GM12891 (cell line): Measurements from ENCODE around the gene ENHO.

Experiments
- DNase-seq: peaks from one replicate; pipeline ENCODE4 v3.0.0; 2011; ENCODE audit warnings: low spot score; ENCODE audit not compliant: insufficient read length
- FAIRE-seq: peaks from 2 replicates; lab custom pipeline; 2011; peaks lifted over from hg19 to GRCh38; lab: Jason Lieb, UNC
- PAX5 ChIP-seq: IDR thresholded peaks from 2 replicates; pipeline ENCODE4 v1.6.1; 2011; ENCODE audit warnings: low read length, moderate library complexity, mild to moderate bottlenecking; ENCODE audit not compliant: insufficient read depth, severe bottlenecking
- POLR2A ChIP-seq: IDR thresholded peaks from 2 replicates; pipeline ENCODE4 v1.6.1; 2011; ENCODE audit warnings: low read depth, low read length, control low read depth
- POLR2AphosphoS5 ChIP-seq: IDR thresholded peaks from 2 replicates; pipeline ENCODE4 v1.6.1; 2011; ENCODE audit warnings: low read depth, low read length, control low read depth
- POU2F2 ChIP-seq: IDR thresholded peaks from 2 replicates; pipeline ENCODE4 v1.6.1; 2011; ENCODE audit warnings: low read depth, mild to moderate bottlenecking, control low read depth, low read length, moderate library complexity
- SPI1 ChIP-seq: IDR thresholded peaks from 2 replicates; pipeline ENCODE4 v1.6.1; 2011; ENCODE audit warnings: low read depth, low read length, control low read depth
- TAF1 ChIP-seq: IDR thresholded peaks from 2 replicates; pipeline ENCODE4 v1.6.1; 2011; ENCODE audit warnings: low read depth, low read length, control low read depth

ENHO gene

DNA sequence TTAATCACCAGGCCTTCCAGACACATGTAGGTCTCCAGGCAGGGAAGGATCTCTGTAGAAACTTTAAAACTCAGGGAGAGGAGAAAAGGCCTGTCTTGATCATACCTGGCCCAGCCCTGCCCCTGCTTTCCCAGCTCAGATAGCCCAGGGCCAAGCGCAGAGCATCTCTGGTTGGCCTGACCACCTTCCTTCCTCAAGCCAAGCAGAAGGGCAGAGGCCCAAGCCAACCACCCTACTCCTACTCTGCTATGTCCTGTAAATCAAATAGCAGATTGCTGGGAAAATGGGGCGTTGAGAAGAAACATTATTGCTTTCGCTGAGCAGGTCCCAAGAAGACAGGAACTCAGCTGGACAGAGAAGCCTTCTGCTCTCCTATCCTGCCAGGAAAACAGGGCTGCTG, 14.3 kb downstream of the ENHO start:
- TF ChIP-seq POU2F2, result no peak
- no peak for TF ChIP-seq SPI1
- no peak for TF ChIP-seq POLR2A
- no peak for TF ChIP-seq TAF1
- TF ChIP-seq PAX5, result no peak
- no peak for TF ChIP-seq POLR2AphosphoS5
- DNase-seq (no peak), FAIRE-seq (no peak)

DNA sequence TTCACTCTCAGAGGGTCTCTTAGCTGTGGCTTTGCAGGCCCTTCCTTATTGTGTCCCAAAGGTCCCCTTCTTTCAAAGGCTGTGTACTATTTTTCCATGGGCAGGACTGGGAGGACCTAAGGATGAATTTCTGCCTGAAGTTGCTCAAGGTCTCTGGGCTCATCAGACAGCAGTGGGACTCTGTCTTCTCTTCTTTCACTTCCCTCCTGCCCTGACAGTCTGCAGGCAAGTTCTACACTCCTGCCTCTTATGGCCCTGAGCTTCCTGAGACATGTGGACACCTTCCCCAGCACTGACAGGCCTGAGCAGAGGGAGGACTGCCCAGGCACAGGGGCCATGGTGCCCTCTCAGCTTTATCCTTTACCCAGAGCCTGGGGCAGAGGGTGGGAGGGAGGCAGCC, 14.8 kb downstream of the ENHO start:
- TF ChIP-seq POLR2AphosphoS5 (no peak), SPI1 (peak; percentile 71)

DNA sequence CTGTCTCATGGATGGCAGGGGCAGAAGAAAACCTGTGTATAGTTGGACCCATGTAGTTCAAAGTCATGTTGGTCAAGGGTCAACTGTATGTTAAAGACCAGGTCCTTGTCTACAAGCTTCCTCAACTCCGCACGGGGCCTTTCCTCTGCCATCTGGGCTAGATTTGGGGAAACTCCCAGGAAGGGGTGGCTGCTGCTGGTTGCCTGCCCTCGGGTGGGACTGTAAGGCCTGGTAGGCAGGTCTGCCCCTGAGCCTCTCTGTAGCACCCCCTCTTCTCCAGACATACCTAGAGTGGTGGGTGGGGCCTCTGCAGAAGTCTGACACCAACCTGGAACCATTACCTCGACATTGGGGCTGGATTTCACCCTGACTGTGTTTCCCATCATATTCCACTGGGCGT, 15.2 kb downstream of the ENHO start:
- TF ChIP-seq TAF1, result no peak
- TF ChIP-seq POLR2AphosphoS5, result no peak
- TF ChIP-seq PAX5, result no peak
- no peak for TF ChIP-seq POLR2A
- TF ChIP-seq POU2F2, result no peak
- TF ChIP-seq SPI1, result no peak
- DNase-seq (no peak), FAIRE-seq (no peak)

More for the DNA sequence above, 14.8 kb downstream of the ENHO start:
- DNase-seq (no peak), FAIRE-seq (no peak)

DNA sequence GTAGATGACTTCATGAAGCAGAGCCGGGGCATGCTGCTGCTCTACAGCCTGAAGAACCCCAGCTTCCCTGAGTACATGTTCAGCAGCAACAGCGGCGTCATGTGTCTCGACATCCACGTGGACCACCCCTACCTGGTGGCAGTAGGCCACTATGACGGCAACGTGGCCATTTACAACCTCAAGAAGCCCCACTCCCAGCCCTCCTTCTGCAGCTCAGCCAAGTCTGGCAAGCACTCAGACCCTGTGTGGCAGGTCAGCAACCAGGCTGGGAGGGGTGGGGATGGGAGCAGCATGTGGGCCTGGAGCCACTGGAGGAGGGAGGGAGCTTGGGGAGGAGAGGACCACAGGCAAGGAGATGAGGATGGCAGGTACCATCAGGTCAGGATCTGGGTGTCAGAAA, 16.2 kb downstream of the ENHO start:
- FAIRE-seq, result no peak
- DNase-seq, result no peak
- TF ChIP-seq POU2F2, result no peak
- no peak for TF ChIP-seq TAF1
- TF ChIP-seq PAX5, result no peak
- no peak for TF ChIP-seq POLR2A
- no peak for TF ChIP-seq POLR2AphosphoS5
- TF ChIP-seq SPI1, result no peak

DNA sequence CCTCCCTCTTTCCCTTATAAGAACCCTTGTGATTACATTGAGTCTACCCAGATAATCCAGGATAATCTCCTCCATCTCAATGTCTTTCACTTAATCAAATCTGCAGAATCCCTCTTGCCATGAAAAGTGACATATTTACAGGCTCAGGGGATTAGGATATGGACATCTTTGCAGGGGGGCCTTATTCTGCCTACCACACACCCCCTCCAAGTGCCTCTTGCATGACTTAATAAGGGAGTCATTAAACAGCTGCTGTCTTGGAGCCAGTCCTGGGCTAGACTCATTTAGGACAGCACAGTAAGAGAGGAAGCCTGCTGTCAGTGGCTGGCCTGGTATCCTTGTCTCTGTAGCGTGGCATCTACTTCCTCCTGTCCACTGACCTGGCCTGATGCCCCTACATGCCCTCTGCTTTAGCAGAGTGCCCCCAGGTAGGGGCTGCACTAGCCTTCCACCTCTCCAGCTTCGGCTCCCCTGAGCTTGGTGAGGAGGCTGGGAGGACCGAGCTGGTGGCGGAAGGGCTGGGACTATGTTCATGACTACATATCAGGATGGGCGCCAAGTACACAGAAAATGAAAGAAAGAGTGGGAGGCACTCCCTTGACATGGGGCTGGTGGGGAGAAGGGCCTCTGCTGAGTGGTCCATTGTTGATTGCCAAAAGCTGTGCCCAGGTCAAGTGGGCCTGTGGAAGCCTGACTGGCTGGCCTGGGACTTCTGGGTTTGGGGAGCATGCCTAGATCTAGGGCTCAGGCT, 17.2 kb downstream of the ENHO start:
- FAIRE-seq (no peak), DNase-seq (no peak)
- no peak for TF ChIP-seq POLR2A
- TF ChIP-seq TAF1, result no peak
- TF ChIP-seq POLR2AphosphoS5, result no peak
- TF ChIP-seq POU2F2, result no peak
- TF ChIP-seq PAX5, result no peak
- no peak for TF ChIP-seq SPI1

DNA sequence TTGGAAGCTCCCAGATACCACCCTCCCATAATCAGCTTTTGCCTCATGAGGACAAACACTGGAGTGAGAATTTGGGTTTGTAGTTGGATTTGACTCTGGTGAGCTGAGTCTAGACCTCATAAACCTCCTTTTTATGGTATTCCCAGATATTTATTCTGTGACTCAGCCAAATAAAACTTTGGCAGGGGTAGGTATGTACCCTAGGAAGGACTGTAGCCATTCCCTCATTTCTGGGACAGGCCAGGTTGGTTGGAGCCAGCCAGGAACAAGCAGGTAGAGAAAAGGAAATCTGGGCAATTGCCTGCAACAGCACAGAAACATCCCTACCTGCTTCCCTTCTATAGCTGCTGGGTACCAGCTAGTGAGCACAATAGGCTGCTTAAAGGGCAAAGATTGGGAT, 19.4 kb downstream of the ENHO start:
- no peak for TF ChIP-seq PAX5

DNA sequence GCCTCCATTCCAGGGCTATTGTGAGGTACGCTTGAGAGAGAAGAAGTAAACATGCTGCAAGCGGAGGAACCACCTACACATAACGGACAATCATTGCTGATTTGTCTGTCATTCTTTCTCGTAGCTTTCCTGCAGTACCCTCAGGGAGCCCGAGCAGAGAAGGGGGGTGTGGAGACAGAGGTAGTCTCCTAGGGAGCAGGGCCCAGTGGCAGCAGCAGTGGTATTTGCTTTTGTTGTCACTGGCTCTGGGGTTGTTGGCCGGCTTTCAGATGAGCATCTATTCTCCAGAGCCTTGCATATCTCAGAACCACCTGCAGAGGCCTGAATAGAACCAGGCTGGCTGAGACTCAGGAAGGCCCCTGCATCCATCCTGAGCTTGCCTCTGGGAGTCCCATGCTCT, 19.9 kb downstream of the ENHO start:
- no peak for TF ChIP-seq TAF1
- TF ChIP-seq POLR2A, result no peak
- no peak for TF ChIP-seq PAX5
- no peak for TF ChIP-seq POLR2AphosphoS5
- TF ChIP-seq POU2F2, result no peak
- no peak for TF ChIP-seq SPI1
- FAIRE-seq, result no peak
- DNase-seq, result no peak

More for the DNA sequence above, 19.4 kb downstream of the ENHO start:
- FAIRE-seq, result no peak
- no peak for DNase-seq

DNA sequence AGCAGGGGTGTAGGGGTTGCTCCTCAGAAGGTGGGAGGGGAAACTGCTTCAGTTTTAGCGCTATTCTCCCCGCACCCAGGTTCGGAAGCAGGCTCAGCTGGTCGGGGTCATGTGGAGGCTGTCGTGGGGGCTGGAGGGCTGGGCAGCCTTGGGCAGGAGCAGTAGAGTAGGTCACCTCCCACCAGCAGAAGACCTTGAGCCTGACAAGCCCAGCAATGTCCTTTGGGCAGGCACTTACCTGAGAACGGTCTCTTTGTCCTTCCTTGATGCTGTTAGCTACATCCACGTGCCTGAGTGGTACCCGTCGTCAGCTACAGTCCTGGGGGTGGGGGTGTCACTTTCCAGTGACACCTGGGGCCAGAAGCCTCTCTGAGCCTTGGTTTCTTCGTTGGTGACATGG, 20.3 kb downstream of the ENHO start:
- FAIRE-seq (no peak), DNase-seq (no peak)
- TF ChIP-seq TAF1 (no peak), SPI1 (no peak), POLR2A (no peak), POLR2AphosphoS5 (no peak), PAX5 (no peak), POU2F2 (no peak)

DNA sequence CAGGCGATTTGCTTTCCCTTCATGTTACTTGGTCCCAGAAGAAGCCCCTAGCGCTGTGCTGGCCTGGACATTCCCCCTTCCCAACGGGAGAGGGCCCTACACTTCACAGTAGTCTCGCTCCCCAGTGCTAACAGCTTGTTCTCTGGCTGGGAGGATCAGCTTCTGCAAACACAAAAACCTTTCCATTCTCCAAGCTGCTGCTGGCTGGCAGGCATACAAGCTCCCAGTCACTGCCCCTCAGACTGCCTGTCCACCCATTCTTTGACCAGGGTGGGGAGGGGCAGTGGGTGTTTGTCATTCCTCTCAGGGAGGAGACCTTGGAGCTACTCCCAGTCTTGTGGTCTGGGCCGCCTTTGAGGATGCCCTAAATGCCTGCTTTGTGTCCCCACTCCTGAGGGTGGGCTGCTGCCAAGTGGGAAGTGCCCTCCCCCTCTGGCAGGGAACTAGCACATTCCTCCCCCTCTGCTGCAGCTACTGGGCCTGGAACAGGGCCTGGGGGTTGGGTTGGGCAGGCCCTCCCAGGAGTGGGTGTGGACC, 20.8 kb downstream of the ENHO start:
- DNase-seq, result no peak
- TF ChIP-seq TAF1, result no peak
- FAIRE-seq, result no peak

DNA sequence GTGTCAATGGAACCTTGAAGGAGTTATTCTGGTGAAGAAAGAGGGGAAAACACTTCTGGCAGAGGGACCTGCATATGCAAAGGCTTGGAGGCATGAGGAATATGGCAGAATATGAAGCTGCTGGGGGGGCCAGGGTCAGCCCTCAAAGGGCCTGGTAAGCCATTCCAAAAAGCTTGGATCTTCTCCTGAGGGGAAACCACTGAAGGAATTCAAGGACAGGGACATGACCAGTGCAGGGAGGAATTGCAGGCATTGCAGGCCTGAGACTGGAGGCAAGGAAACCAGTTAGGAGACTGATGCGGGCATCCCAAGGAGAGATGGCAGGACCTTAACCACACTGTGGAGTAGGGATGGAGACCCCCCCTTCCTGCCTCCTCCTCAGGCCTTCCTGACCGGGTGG, 21.4 kb downstream of the ENHO start:
- DNase-seq (no peak), FAIRE-seq (no peak)
- TF ChIP-seq TAF1 (no peak), SPI1 (no peak), PAX5 (no peak), POLR2AphosphoS5 (no peak), POLR2A (no peak)
